ENCODE measurements around the gene DUOXA1.

DUOXA1 gene

GRCh38 chr15:45166834-45167630 lies 37.4 kb upstream of the DUOXA1 start:
- Histone ChIP-seq H3K27ac (replicated peaks) (peak overlapping the region; percentile 79), H3K4me3 (replicated peaks; ENCODE audit: insufficient read depth, low read length) (peak overlapping the region; percentile 60), H3K27me3 (ENCODE audit: insufficient read depth, poor library complexity, severe bottlenecking) (no peaks in the 10 kb centered on the region)
- peak; percentile 77 to 94 for DNase-seq (ENCODE audit: low read depth in 1 of 2, low spot score in 1 of 2)
- TF ChIP-seq GABPA (IDR thresholded peaks at IDR 0.05; ENCODE audit: low read depth), result no peak
- no peak for TF ChIP-seq REST (IDR thresholded peaks at IDR 0.05; ENCODE audit: insufficient replicate concordance, low read depth)
- TF ChIP-seq CTCF (IDR thresholded peaks at IDR 0.05; ENCODE audit: insufficient read depth, low read length), result peak; percentile 73
- TF ChIP-seq POLR2AphosphoS5 (IDR thresholded peaks at IDR 0.05; ENCODE audit: low read depth), result peak; percentile 50; the same call in 1 of the 2 replicates
- peak; percentile 56; the same call in 1 of the 2 replicates for TF ChIP-seq SPI1 (IDR thresholded peaks at IDR 0.05; ENCODE audit: borderline replicate concordance, low read depth)

- Histone ChIP-seq H3K4me3 (replicated peaks; ENCODE audit: insufficient read depth, low read length) (no peak overlapping the region), H3K27me3 (ENCODE audit: insufficient read depth, poor library complexity, severe bottlenecking) (no peaks in the 10 kb centered on the region), H3K27ac (replicated peaks) (no peak overlapping the region)
- no peak for TF ChIP-seq POLR2AphosphoS5 (IDR thresholded peaks at IDR 0.05; ENCODE audit: low read depth)
- TF ChIP-seq CTCF (IDR thresholded peaks at IDR 0.05; ENCODE audit: insufficient read depth, low read length), result no peak
- TF ChIP-seq GABPA (IDR thresholded peaks at IDR 0.05; ENCODE audit: low read depth), result no peak
- TF ChIP-seq REST (IDR thresholded peaks at IDR 0.05; ENCODE audit: insufficient replicate concordance, low read depth), result no peak
- no peak for TF ChIP-seq SPI1 (IDR thresholded peaks at IDR 0.05; ENCODE audit: borderline replicate concordance, low read depth)
- DNase-seq (ENCODE audit: low read depth in 1 of 2, low spot score in 1 of 2), result no peak
Measured at GRCh38 chr15:45165536-45165935, 35.9 kb upstream of the DUOXA1 start.

- H3K27ac ChIP-seq (replicated peaks), result no peak overlapping the region
- no peak for DNase-seq (ENCODE audit: low read depth in 1 of 2, low spot score in 1 of 2)
- H3K4me3 ChIP-seq (replicated peaks; ENCODE audit: insufficient read depth, low read length), result no peak overlapping the region
- no peaks in the 10 kb centered on the region for H3K27me3 ChIP-seq (ENCODE audit: insufficient read depth, poor library complexity, severe bottlenecking)
- TF ChIP-seq POLR2AphosphoS5 (IDR thresholded peaks at IDR 0.05; ENCODE audit: low read depth), result no peak
- no peak for TF ChIP-seq CTCF (IDR thresholded peaks at IDR 0.05; ENCODE audit: insufficient read depth, low read length)
- TF ChIP-seq REST (IDR thresholded peaks at IDR 0.05; ENCODE audit: insufficient replicate concordance, low read depth), result no peak
- no peak for TF ChIP-seq SPI1 (IDR thresholded peaks at IDR 0.05; ENCODE audit: borderline replicate concordance, low read depth)
- no peak for TF ChIP-seq GABPA (IDR thresholded peaks at IDR 0.05; ENCODE audit: low read depth)
Measured at GRCh38 chr15:45164914-45165313, 35.2 kb upstream of the DUOXA1 start.
